ENCODE results near the gene CD164L2.

CD164L2 gene

GRCh38 chr1:27336756-27337155 is 46.4 kb downstream of the CD164L2 start:
- Histone ChIP-seq H3K4me2 (ENCODE audit: low read length) (no peak overlapping the region), H3K27ac (ENCODE audit: low read length) (no peak overlapping the region), H3K27me3 (ENCODE audit: low read depth, low read length) (no peaks in the 10 kb centered on the region), H3K9me3 (ENCODE audit: insufficient read depth, low read length) (no peaks in the 10 kb centered on the region), H3K4me1 (ENCODE audit: low read length) (peaks cover 9% of the 10 kb centered on the region), H3K4me3 (ENCODE audit: low read length) (no peak overlapping the region), H3K36me3 (replicated peaks; ENCODE audit: low read depth, low read length) (no peaks in the 10 kb centered on the region), H2AFZ (ENCODE audit: low read depth, low read length) (no peak overlapping the region), H4K20me1 (ENCODE audit: insufficient read depth, low read length) (no peaks in the 10 kb centered on the region), H3K79me2 (ENCODE audit: low read length) (no peaks in the 10 kb centered on the region), H3K9ac (ENCODE audit: low read length) (no peak overlapping the region)
- TF ChIP-seq CTCF (IDR thresholded peaks at IDR 0.05; ENCODE audit: low read depth, low read length), result no peak
- no peak for TF ChIP-seq EZH2phosphoT487 (IDR thresholded peaks at IDR 0.05; ENCODE audit: low read depth)

DNA sequence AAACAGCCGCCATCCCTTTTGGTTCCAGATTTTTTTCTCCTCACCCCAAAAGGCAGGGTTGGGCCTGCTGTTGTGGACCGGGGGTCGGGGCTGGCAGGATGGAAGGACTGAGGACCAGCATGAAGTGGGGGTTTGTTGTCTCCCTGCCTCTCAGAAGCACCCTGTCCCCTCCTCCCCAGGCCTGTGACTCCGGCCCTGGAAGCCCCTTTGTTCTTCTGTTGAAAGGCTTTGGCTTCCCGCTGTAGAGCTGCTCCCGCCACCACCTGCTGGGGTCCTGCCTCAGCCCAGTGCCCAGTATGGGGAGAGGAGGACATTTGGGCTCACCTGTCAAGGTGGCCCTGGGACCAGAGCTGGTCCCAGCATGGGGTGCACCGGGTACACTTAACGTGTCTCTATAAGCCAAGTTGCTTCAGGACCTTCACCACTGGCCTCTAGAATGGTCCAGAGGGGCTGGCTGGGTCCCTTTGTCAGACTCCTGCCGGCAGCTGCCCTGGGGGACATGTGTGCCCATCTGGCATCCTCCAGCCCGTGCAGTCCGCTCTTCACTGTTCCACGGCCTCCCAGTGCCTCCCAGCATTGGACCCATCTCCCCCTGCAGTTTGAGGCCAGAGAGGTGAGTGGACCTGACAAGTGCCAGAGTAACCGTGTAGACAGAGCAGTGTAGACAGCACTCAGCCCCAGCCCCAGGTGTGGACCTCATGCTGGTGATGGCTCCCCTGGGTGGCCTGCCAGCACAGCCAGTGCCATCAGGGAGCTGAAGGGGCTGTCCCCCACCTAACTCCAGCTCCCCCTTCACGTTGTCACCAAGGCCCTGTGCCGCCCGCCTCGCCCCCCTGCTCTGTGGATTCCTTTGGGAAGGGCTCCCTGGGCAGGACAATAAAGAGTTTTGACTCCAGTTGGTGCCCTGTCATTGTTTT is 47.4 kb downstream of the CD164L2 start:
- no peaks in the 10 kb centered on the region for H3K36me3 ChIP-seq (replicated peaks; ENCODE audit: low read depth, low read length)
- no peaks in the 10 kb centered on the region for H3K27me3 ChIP-seq (ENCODE audit: low read depth, low read length)
- H2AFZ ChIP-seq (ENCODE audit: low read depth, low read length), result no peak overlapping the region
- no peaks in the 10 kb centered on the region for H3K9me3 ChIP-seq (ENCODE audit: insufficient read depth, low read length)
- H3K9ac ChIP-seq (ENCODE audit: low read length), result no peak overlapping the region
- no peak overlapping the region for H3K27ac ChIP-seq (ENCODE audit: low read length)
- no peak overlapping the region for H3K4me2 ChIP-seq (ENCODE audit: low read length)
- peaks cover 1% of the 10 kb centered on the region; the same call in 1 of the 2 replicates for H3K79me2 ChIP-seq (ENCODE audit: low read length)
- H4K20me1 ChIP-seq (ENCODE audit: insufficient read depth, low read length), result no peaks in the 10 kb centered on the region
- H3K4me1 ChIP-seq (ENCODE audit: low read length), result no peaks in the 10 kb centered on the region
- TF ChIP-seq CTCF (IDR thresholded peaks at IDR 0.05; ENCODE audit: low read depth, low read length) (no peak), EZH2phosphoT487 (IDR thresholded peaks at IDR 0.05; ENCODE audit: low read depth) (no peak)
- no peak overlapping the region for H3K4me3 ChIP-seq (ENCODE audit: low read length)

DNA sequence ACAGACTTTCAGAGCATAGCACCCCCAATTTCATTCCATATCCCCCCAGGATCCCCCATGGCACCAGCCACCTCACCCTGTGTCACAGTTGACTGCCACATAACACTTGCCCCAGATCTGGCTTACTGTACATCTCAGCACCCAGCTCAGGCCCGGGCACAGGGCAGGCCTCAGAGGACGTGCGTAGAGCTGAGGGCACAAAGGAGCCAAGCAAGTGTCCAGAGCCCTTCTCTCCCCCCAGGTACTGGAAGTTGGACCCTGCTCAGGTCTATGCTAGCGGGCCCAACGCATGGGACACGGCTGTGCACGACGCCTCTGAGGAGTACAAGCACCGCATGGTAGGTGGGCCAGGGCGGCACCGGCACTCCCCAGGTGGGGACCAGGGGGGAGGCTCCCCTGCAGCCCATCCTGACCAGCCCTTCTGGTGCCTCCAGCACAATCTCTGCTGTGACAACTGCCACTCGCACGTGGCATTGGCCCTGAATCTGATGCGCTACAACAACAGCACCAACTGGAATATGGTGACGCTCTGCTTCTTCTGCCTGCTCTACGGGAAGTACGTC is 49.3 kb downstream of the CD164L2 start:
- Histone ChIP-seq H3K9ac (ENCODE audit: low read length) (no peak overlapping the region), H3K4me3 (ENCODE audit: low read length) (no peak overlapping the region), H3K27me3 (ENCODE audit: low read depth, low read length) (no peaks in the 10 kb centered on the region), H3K4me2 (ENCODE audit: low read length) (no peak overlapping the region), H3K27ac (ENCODE audit: low read length) (no peak overlapping the region), H3K79me2 (ENCODE audit: low read length) (peaks cover 10% of the 10 kb centered on the region), H4K20me1 (ENCODE audit: insufficient read depth, low read length) (no peaks in the 10 kb centered on the region), H3K9me3 (ENCODE audit: insufficient read depth, low read length) (no peaks in the 10 kb centered on the region), H2AFZ (ENCODE audit: low read depth, low read length) (no peak overlapping the region), H3K4me1 (ENCODE audit: low read length) (no peaks in the 10 kb centered on the region), H3K36me3 (replicated peaks; ENCODE audit: low read depth, low read length) (peaks cover 3% of the 10 kb centered on the region)
- TF ChIP-seq EZH2phosphoT487 (IDR thresholded peaks at IDR 0.05; ENCODE audit: low read depth) (no peak), CTCF (IDR thresholded peaks at IDR 0.05; ENCODE audit: low read depth, low read length) (no peak)

DNA sequence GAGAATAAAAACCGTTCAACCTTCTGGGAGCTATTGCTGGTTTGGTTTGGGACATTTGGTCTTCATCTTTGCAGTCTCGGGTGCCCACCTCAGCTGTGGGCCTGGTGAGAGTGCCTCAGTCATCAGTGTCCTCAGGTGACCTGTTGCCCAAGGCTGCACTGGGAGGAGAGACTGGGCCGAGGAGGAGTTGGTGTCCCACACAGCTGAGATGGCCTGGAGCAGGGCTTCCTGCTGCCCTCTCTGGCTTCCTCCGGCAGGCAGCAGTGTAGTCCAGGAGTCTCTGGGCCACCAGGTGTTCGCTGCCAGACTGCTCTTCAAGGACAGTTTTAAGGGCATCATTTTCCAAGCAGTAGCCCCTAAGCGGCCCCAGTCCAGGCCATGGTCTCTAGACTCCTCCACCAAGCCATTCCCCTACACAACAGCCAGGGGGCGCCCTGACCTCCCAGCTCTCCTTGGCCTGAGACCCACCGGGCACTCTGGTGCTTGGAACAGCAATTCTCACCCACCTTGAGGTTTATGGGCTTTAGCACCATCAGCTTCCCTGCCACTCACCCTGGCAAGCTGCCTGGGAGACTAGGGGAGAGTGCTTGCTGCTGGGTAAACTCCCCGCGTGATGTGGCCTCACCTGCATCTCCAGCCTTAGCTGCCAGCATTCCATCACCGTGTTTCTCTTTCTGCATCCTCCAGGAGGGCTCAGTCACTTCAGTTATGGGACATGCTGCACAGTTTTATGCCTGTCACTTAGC is 50.4 kb downstream of the CD164L2 start:
- Histone ChIP-seq H3K27me3 (ENCODE audit: low read depth, low read length) (no peaks in the 10 kb centered on the region), H3K9ac (ENCODE audit: low read length) (no peak overlapping the region), H4K20me1 (ENCODE audit: insufficient read depth, low read length) (no peaks in the 10 kb centered on the region), H3K79me2 (ENCODE audit: low read length) (peaks cover 21% of the 10 kb centered on the region), H3K9me3 (ENCODE audit: insufficient read depth, low read length) (no peaks in the 10 kb centered on the region), H3K27ac (ENCODE audit: low read length) (no peak overlapping the region), H3K4me3 (ENCODE audit: low read length) (no peak overlapping the region), H2AFZ (ENCODE audit: low read depth, low read length) (no peak overlapping the region), H3K4me2 (ENCODE audit: low read length) (no peak overlapping the region), H3K36me3 (replicated peaks; ENCODE audit: low read depth, low read length) (peaks cover 3% of the 10 kb centered on the region), H3K4me1 (ENCODE audit: low read length) (no peaks in the 10 kb centered on the region)
- TF ChIP-seq CTCF (IDR thresholded peaks at IDR 0.05; ENCODE audit: low read depth, low read length) (peak; percentile 67), EZH2phosphoT487 (IDR thresholded peaks at IDR 0.05; ENCODE audit: low read depth) (no peak)
